Caco-2 (cell line): ENCODE measurements around the gene RUVBL1. TPM values are rescaled to one million over a fixed set of nuclear protein-coding genes. Genes with fewer than 3 reads are reported as not detected.

Experiments
- BruUV-seq: library from RNA; stranded (reverse); fragments of 400-500 nt; replicated peaks from 2 replicates; lab custom pipeline; 2021; lab: Mats Ljungman, UMichigan
- CTCF ChIA-PET: fragments of 300-600 bp; sonication (Branson Sonifier 250); formaldehyde crosslinking; loops from one replicate; lab custom pipeline; 2022; ENCODE audit warnings: antibody characterized with exemption; lab: Charles Lee
- POLR2A ChIA-PET: fragments of 300-600 bp; sonication (Branson Sonifier 250); formaldehyde crosslinking; loops from one replicate; lab custom pipeline; 2022; ENCODE audit warnings: antibody characterized with exemption; lab: Charles Lee
- DNase-seq, 2 experiments: peaks; one replicate each; pipeline versions ENCODE4 v3.0.0 to v3.0.0-alpha.2; 2020 to 2022
- H3K27me3 ChIP-seq: replicated peaks from 2 replicates; pipeline ENCODE4 v1.6.0; 2011; ENCODE audit warnings: low read length; ENCODE audit not compliant: control insufficient read depth, insufficient read depth
- H3K36me3 ChIP-seq: 2 replicates; pipeline ENCODE4 v1.5.1; 2011; ENCODE audit warnings: low read length; ENCODE audit not compliant: control insufficient read depth, insufficient read depth
- H3K4me1 ChIP-seq: fragments of 250-450 bp; sonication (Bioruptor Pico); 2 replicates; pipeline ENCODE4 v1.5.1; 2020; ENCODE audit warnings: mild to moderate bottlenecking
- H3K4me3 ChIP-seq: 2 replicates; pipeline ENCODE4 v1.5.1; 2011; ENCODE audit warnings: low read depth, mild to moderate bottlenecking, control low read depth, low read length
- H3K9me3 ChIP-seq: fragments of 250-450 bp; sonication (Bioruptor Pico); 2 replicates; pipeline ENCODE4 v1.5.1; 2020; ENCODE audit warnings: mild to moderate bottlenecking, moderate library complexity
- H3K27ac Mint-ChIP-seq: one replicate; pipeline ENCODE4 v1.8.0; 2022; ENCODE audit warnings: mixed read lengths; ENCODE audit not compliant: unreplicated experiment
- H3K27me3 Mint-ChIP-seq: one replicate; pipeline ENCODE4 v1.8.0; 2022; ENCODE audit warnings: mixed read lengths; ENCODE audit not compliant: insufficient read depth, unreplicated experiment
- H3K36me3 Mint-ChIP-seq: one replicate; pipeline ENCODE4 v1.8.0; 2022; ENCODE audit warnings: mild to moderate bottlenecking, mixed read lengths; ENCODE audit not compliant: insufficient read depth, unreplicated experiment
- H3K4me1 Mint-ChIP-seq: one replicate; pipeline ENCODE4 v1.8.0; 2022; ENCODE audit warnings: low read depth, mixed read lengths; ENCODE audit not compliant: unreplicated experiment
- H3K4me3 Mint-ChIP-seq: one replicate; pipeline ENCODE4 v1.8.0; 2022; ENCODE audit warnings: mild to moderate bottlenecking, moderate library complexity, mixed read lengths; ENCODE audit not compliant: unreplicated experiment
- H3K9me3 Mint-ChIP-seq: one replicate; pipeline ENCODE4 v1.8.0; 2022; ENCODE audit warnings: mixed read lengths; ENCODE audit not compliant: unreplicated experiment
- CTCF ChIP-seq, 2 experiments: fragments of 200-600 bp in 1 of 2; IDR thresholded peaks; 1 replicate in 1 of 2; 2 replicates in 1 of 2; pipeline versions ENCODE4 v1.5.1 to v1.8.0; 2011 to 2022; ENCODE audit warnings: antibody characterized with exemption in 1 of 2, control low read depth in 1 of 2, inconsistent platforms in 1 of 2, low read depth in 1 of 2, low read length in 1 of 2, mild to moderate bottlenecking in 1 of 2, moderate library complexity in 1 of 2; ENCODE audit not compliant: insufficient read depth in 1 of 2, severe bottlenecking in 1 of 2, unreplicated experiment in 1 of 2
- intact Hi-C: fragments of 100-400 bp; cut with micrococcal nuclease; formaldehyde crosslinking; loops from one replicate; pipeline ENCODE4 v1.10.0; 2022; ENCODE audit not compliant: unreplicated experiment
- total RNA-seq: library from RNA; stranded (reverse); gene quantifications from 2 replicates; pipeline ENCODE4 v1.2.3, GENCODE V29; 2022

Gene RUVBL1
- total RNA-seq, 1 experiment from 2014 or later = 56.4 TPM

DNA sequence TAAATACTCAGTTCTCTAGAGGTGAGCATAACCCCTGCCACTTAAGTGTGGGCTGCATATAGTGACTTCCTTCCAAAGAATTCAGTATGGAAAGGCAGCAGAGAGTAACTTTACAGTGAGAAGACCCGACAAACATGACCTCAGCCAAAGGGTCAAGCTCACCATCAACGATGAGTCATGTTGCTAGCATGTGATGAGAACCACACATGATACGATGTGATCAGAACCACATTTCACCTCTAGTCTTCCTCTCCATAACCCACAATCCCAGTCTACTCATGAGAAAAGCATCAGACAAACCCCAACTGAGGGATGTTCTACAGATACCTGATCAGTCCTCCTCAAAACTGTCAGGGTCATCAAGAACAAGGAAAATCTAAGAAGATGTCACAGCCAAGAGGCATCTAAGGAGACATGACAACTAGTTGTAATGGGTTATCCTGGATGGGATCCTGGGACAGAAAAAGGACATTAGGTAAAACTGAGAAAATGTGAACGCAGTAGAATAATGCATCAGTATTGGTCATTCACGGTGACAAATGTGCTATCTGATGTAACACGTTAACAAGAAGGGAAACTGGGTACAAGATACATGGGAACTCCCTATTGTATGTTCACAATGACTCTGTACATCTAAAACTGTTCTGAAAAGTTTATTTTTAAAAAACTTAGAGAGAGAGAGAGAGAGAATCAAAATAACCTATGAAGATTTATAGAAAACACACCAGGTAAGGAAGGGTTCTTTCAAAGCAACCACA, 43.1 kb downstream of the RUVBL1 start:
- no peaks in the 10 kb centered on the region for H3K27me3 Mint-ChIP-seq
- Histone ChIP-seq H3K27me3 (no peaks in the 10 kb centered on the region), H3K4me3 (no peak overlapping the region), H3K36me3 (no peaks in the 10 kb centered on the region), H3K9me3 (no peaks in the 10 kb centered on the region), H3K4me1 (peaks cover 5% of the 10 kb centered on the region; the same call in 1 of the 2 replicates)
- CTCF ChIA-PET = no interaction called here
- H3K4me3 Mint-ChIP-seq = no peak overlapping the region
- no TSS peak for BruUV-seq
- POLR2A ChIA-PET = no interaction called here
- no peak overlapping the region for H3K27ac Mint-ChIP-seq
- no peaks in the 10 kb centered on the region for H3K9me3 Mint-ChIP-seq
- no peak for TF ChIP-seq CTCF (IDR thresholded peaks at IDR 0.05; ENCODE audit: insufficient read depth in 1 of 2, low read depth in 1 of 2, low read length in 1 of 2, severe bottlenecking in 1 of 2, unreplicated experiment in 1 of 2)
- H3K4me1 Mint-ChIP-seq = peaks cover 6% of the 10 kb centered on the region
- DNase-seq = no peak
- H3K36me3 Mint-ChIP-seq = peaks cover 19% of the 10 kb centered on the region
- intact Hi-C loops = no loop called here

- ChIA-PET CTCF (no interaction called here), POLR2A (interaction anchor here (0.6 kb wide), 1 partner anchor 869 kb away, joined by 3 read pairs; no protein-coding TSS in a partner anchor)
- Mint-ChIP-seq H3K27ac (no peak overlapping the region), H3K4me1 (peaks cover 6% of the 10 kb centered on the region), H3K4me3 (no peak overlapping the region), H3K36me3 (peaks cover 19% of the 10 kb centered on the region), H3K9me3 (no peaks in the 10 kb centered on the region), H3K27me3 (no peaks in the 10 kb centered on the region)
- TF ChIP-seq CTCF (IDR thresholded peaks at IDR 0.05; ENCODE audit: insufficient read depth in 1 of 2, low read depth in 1 of 2, low read length in 1 of 2, severe bottlenecking in 1 of 2, unreplicated experiment in 1 of 2) = no peak
- Histone ChIP-seq H3K9me3 (no peaks in the 10 kb centered on the region), H3K27me3 (no peaks in the 10 kb centered on the region), H3K36me3 (no peaks in the 10 kb centered on the region), H3K4me1 (peaks cover 5% of the 10 kb centered on the region; the same call in 1 of the 2 replicates), H3K4me3 (no peak overlapping the region)
- BruUV-seq = no TSS peak
- intact Hi-C loops = no loop called here
- no peak for DNase-seq
These were observed 43.8 kb downstream of the RUVBL1 start for GRCh38 chr3:128079823-128080222.

DNA sequence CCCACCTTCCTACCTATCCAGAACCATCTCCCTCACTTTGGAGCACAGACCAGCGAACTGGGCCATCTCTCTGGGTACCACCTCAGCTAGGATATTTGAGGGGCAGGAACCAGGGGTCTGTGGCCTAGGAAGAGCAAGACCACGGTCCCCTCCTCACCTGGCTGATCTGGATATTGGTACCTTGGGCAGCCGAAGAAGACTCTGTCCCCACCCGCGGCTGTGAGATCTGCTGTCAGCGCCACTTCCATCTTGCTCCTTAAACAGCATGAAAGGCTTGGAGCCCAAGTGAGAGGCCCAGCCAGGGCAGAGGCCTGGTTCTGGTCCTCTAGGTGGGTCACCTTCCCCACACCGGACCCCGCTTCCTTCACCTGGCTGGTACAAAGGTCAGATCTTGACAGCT, 44.7 kb downstream of the RUVBL1 start:
- peaks cover 20% of the 10 kb centered on the region for H3K36me3 Mint-ChIP-seq
- intact Hi-C loops = no loop called here

More for the DNA sequence above, 44.7 kb downstream of the RUVBL1 start:
- no peak for DNase-seq
- H3K4me1 ChIP-seq = peaks cover 5% of the 10 kb centered on the region; the same call in 1 of the 2 replicates
- no peaks in the 10 kb centered on the region for H3K9me3 Mint-ChIP-seq
- ChIA-PET POLR2A (no interaction called here), CTCF (no interaction called here)
- TF ChIP-seq CTCF (IDR thresholded peaks at IDR 0.05; ENCODE audit: insufficient read depth in 1 of 2, low read depth in 1 of 2, low read length in 1 of 2, severe bottlenecking in 1 of 2, unreplicated experiment in 1 of 2) = no peak
- no peak overlapping the region for H3K4me3 ChIP-seq
- H3K27me3 ChIP-seq = no peaks in the 10 kb centered on the region
- H3K9me3 ChIP-seq = no peaks in the 10 kb centered on the region
- no peak overlapping the region for H3K27ac Mint-ChIP-seq
- H3K27me3 Mint-ChIP-seq = no peaks in the 10 kb centered on the region
- no TSS peak for BruUV-seq
- no peaks in the 10 kb centered on the region for H3K36me3 ChIP-seq
- no peak overlapping the region for H3K4me3 Mint-ChIP-seq
- peaks cover 6% of the 10 kb centered on the region for H3K4me1 Mint-ChIP-seq
